Osteoblast (primary cell): ENCODE data around the gene ACSF3. TPM values are rescaled to one million over a fixed set of nuclear protein-coding genes. Genes with fewer than 3 reads are reported as not detected.

ENCODE experiments used
- DNase-seq: peaks from one replicate; pipeline ENCODE4 v3.0.0; 2011; ENCODE audit warnings: low spot score, mixed read lengths; ENCODE audit not compliant: insufficient read length; ENCODE audit errors: missing footprints
- H2AFZ ChIP-seq: 2 replicates; pipeline ENCODE4 v1.6.0; 2011; ENCODE audit warnings: mild to moderate bottlenecking, low read length
- H3K27ac ChIP-seq: 2 replicates; pipeline ENCODE4 v1.5.1; 2011; ENCODE audit warnings: mild to moderate bottlenecking, low read depth, low read length, moderate library complexity
- H3K27me3 ChIP-seq: 2 replicates; pipeline ENCODE4 v1.6.0; 2012; ENCODE audit warnings: mild to moderate bottlenecking, control low read depth, inconsistent platforms, low read length, moderate library complexity; ENCODE audit not compliant: insufficient read depth
- H3K36me3 ChIP-seq: 2 replicates; pipeline ENCODE4 v1.5.1; 2011; ENCODE audit warnings: mild to moderate bottlenecking, low read length, control low read depth, moderate library complexity; ENCODE audit not compliant: insufficient read depth
- H3K4me1 ChIP-seq: 2 replicates; pipeline ENCODE4 v1.5.1; 2011; ENCODE audit warnings: mild to moderate bottlenecking, low read length, control low read depth, moderate library complexity; ENCODE audit not compliant: insufficient read depth
- H3K4me2 ChIP-seq: 2 replicates; pipeline ENCODE4 v1.6.0; 2011; ENCODE audit warnings: mild to moderate bottlenecking, low read length; ENCODE audit not compliant: insufficient read depth
- H3K4me3 ChIP-seq: fragments of 200-600 bp; sonication (generic); 3 replicates; pipeline ENCODE4 v1.5.1; 2012; ENCODE audit warnings: mild to moderate bottlenecking, low read length, inconsistent platforms; ENCODE audit not compliant: insufficient read depth
- H3K79me2 ChIP-seq: 2 replicates; pipeline ENCODE4 v1.6.0; 2012; ENCODE audit warnings: mild to moderate bottlenecking, low read length, control low read depth, inconsistent platforms; ENCODE audit not compliant: insufficient read depth
- H3K9me3 ChIP-seq: 2 replicates; pipeline ENCODE4 v1.5.1; 2011; ENCODE audit warnings: low read depth, low read length, control low read depth
- H4K20me1 ChIP-seq: 2 replicates; pipeline ENCODE4 v1.6.0; 2012; ENCODE audit warnings: mild to moderate bottlenecking, low read length, control low read depth; ENCODE audit not compliant: insufficient read depth
- CTCF ChIP-seq: IDR thresholded peaks from 2 replicates; pipeline ENCODE4 v1.5.1; 2011; ENCODE audit warnings: mild to moderate bottlenecking, low read depth, low read length, moderate library complexity; ENCODE audit errors: extremely low read depth
- total RNA-seq: library from RNA; depleted of rRNA; stranded (reverse); fragments of >200 nt; gene quantifications from 2 replicates; pipeline ENCODE4 v1.2.3, GENCODE V29; 2012

The ACSF3 gene
- total RNA-seq, 1 donor, result 29.3 TPM

GRCh38 chr16:89168381-89169189 lies 74.9 kb downstream of the ACSF3 start:
- Histone ChIP-seq H3K4me3 (no peak overlapping the region), H3K9me3 (no peaks in the 10 kb centered on the region), H4K20me1 (no peaks in the 10 kb centered on the region), H2AFZ (no peak overlapping the region), H3K79me2 (no peaks in the 10 kb centered on the region), H3K36me3 (no peaks in the 10 kb centered on the region), H3K27ac (no peak overlapping the region), H3K27me3 (peaks cover 8% of the 10 kb centered on the region), H3K4me2 (no peak overlapping the region), H3K4me1 (peaks cover 7% of the 10 kb centered on the region)
- TF ChIP-seq CTCF, result no peak
- peak; percentile 86 for DNase-seq

GRCh38 chr16:89169778-89170177 lies 76.1 kb downstream of the ACSF3 start:
- Histone ChIP-seq H3K79me2 (no peaks in the 10 kb centered on the region), H3K27me3 (peaks cover 5% of the 10 kb centered on the region), H4K20me1 (no peaks in the 10 kb centered on the region), H3K4me3 (no peak overlapping the region), H3K36me3 (no peaks in the 10 kb centered on the region), H3K4me1 (peaks cover 9% of the 10 kb centered on the region), H3K4me2 (no peak overlapping the region), H3K9me3 (no peaks in the 10 kb centered on the region), H2AFZ (no peak overlapping the region), H3K27ac (no peak overlapping the region)
- DNase-seq, result no peak
- no peak for TF ChIP-seq CTCF

GRCh38 chr16:89170346-89171215 lies 76.9 kb downstream of the ACSF3 start:
- Histone ChIP-seq H2AFZ (no peak overlapping the region), H3K36me3 (no peaks in the 10 kb centered on the region), H4K20me1 (no peaks in the 10 kb centered on the region), H3K27ac (no peak overlapping the region), H3K4me3 (no peak overlapping the region), H3K27me3 (peaks cover 5% of the 10 kb centered on the region), H3K4me2 (no peak overlapping the region), H3K79me2 (no peaks in the 10 kb centered on the region), H3K9me3 (no peaks in the 10 kb centered on the region), H3K4me1 (peaks cover 15% of the 10 kb centered on the region)
- no peak for TF ChIP-seq CTCF
- DNase-seq, result peak; percentile 85
